WI38 (cell line): ENCODE data around the gene LRCH1.
"Not testable (repeated sequence)": the region's sequence is repeated elsewhere in the genome, so short reads cannot be mapped to it uniquely, and the experiment has no call there.

Experiments used
- H3K4me3 ChIP-seq: 2 replicates; pipeline ENCODE4 v1.5.1; 2011; ENCODE audit warnings: low read depth, mild to moderate bottlenecking, control low read depth, low read length
- CTCF ChIP-seq: IDR thresholded peaks from 2 replicates; pipeline ENCODE4 v1.5.1; 2012; ENCODE audit warnings: low read depth, mild to moderate bottlenecking, control low read depth, low read length

The LRCH1 gene

GRCh38 chr13:46753917-46754316 is 200.9 kb downstream of the LRCH1 start:
- TF ChIP-seq CTCF, result no peak

GRCh38 chr13:46754812-46755211 is 201.8 kb downstream of the LRCH1 start:
- no peak overlapping the region for H3K4me3 ChIP-seq
- no peak for TF ChIP-seq CTCF

More at GRCh38 chr13:46753917-46754316, 200.9 kb downstream of the LRCH1 start:
- no peak overlapping the region for H3K4me3 ChIP-seq

- not testable (repeated sequence) for H3K4me3 ChIP-seq
Measured at GRCh38 chr13:46755508-46755907, 202.5 kb downstream of the LRCH1 start.

- no peak overlapping the region for H3K4me3 ChIP-seq
- TF ChIP-seq CTCF, result no peak
Measured at GRCh38 chr13:46756977-46757376, 204.0 kb downstream of the LRCH1 start.

- no peak overlapping the region for H3K4me3 ChIP-seq
- TF ChIP-seq CTCF, result no peak
Measured at GRCh38 chr13:46757640-46758039, 204.7 kb downstream of the LRCH1 start.

- no peak overlapping the region for H3K4me3 ChIP-seq
- TF ChIP-seq CTCF, result no peak
Measured at GRCh38 chr13:46759846-46760245, 206.9 kb downstream of the LRCH1 start.

GRCh38 chr13:46761174-46761573 is 208.2 kb downstream of the LRCH1 start:
- TF ChIP-seq CTCF, result no peak
- no peak overlapping the region for H3K4me3 ChIP-seq

- TF ChIP-seq CTCF, result no peak
- no peak overlapping the region for H3K4me3 ChIP-seq
Measured at GRCh38 chr13:46761866-46762265, 208.9 kb downstream of the LRCH1 start.

- H3K4me3 ChIP-seq, result not testable (repeated sequence)
Measured at GRCh38 chr13:46769925-46770324, 217.0 kb downstream of the LRCH1 start.
